Activated naive CD4-positive, alpha-beta T cell treated with anti-CD3 and anti-CD28 coated beads for 36 hours (primary cell): Measurements from ENCODE around the gene FGR. TPM values are rescaled to one million over a fixed set of nuclear protein-coding genes. Genes with fewer than 3 reads are reported as not detected.

Experiments
- CTCF ChIA-PET: fragments of 350-600 bp; sonication (Branson Sonifier 250); formaldehyde crosslinking; loops from one replicate; lab custom pipeline; 2021; ENCODE audit warnings: antibody characterized with exemption; lab: Charles Lee
- DNase-seq: peaks from one replicate; pipeline ENCODE4 v3.0.0-alpha.2; 2020
- H3K27ac Mint-ChIP-seq: one replicate; pipeline ENCODE4 v1.8.0; 2021; ENCODE audit warnings: mild to moderate bottlenecking, mixed read lengths
- H3K27me3 Mint-ChIP-seq: one replicate; pipeline ENCODE4 v1.8.0; 2021; ENCODE audit warnings: low read depth, mixed read lengths
- H3K36me3 Mint-ChIP-seq: one replicate; pipeline ENCODE4 v1.8.0; 2021; ENCODE audit warnings: low read depth, mixed read lengths
- H3K4me1 Mint-ChIP-seq: one replicate; pipeline ENCODE4 v1.8.0; 2021; ENCODE audit warnings: low read depth, mixed read lengths
- H3K4me3 Mint-ChIP-seq: one replicate; pipeline ENCODE4 v1.8.0; 2021; ENCODE audit warnings: mild to moderate bottlenecking, moderate library complexity, mixed read lengths
- H3K9me3 Mint-ChIP-seq: one replicate; pipeline ENCODE4 v1.8.0; 2021; ENCODE audit warnings: mixed read lengths
- intact Hi-C: fragments of 100-400 bp; cut with micrococcal nuclease; formaldehyde crosslinking; loops from one replicate; pipeline ENCODE4 v1.15.1; 2023
- total RNA-seq, 2 experiments: library from RNA; stranded (reverse); gene quantifications; one replicate each; pipeline ENCODE4 v1.2.3, GENCODE V29; 2021

The FGR gene
- total RNA-seq, 2 experiments from 2014 or later: 0.10 to 0.14 TPM

DNA sequence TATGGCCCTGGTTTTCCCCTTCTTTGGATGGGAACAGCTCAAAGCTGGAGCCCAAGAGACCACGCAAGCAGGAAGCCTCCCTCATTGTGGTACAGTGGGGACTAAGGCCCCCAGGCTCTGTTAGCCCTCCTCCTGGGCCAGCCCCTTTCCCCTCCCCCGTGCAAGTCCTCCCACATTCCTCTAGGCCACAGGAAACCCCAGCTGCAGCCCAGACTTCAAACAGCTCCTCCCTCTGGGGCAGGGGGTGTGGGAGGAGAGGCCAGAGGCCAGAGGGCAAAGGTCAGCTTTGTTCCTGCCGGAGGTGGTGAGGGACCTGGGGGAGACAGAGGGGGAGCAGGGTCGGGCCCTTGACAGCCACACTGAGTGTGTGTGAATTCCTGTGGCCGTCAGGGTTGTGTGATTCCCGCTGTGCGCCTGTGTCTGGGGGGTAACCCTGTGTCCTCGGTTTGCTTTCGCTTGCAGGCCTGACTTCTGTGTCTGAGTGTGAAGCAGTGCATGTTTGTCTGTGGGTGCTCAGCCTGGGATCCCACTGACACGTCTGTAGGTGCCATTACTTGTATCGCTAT is 27.7 kb downstream of the FGR start:
- no peak overlapping the region for H3K4me3 Mint-ChIP-seq
- H3K27ac Mint-ChIP-seq: no peak overlapping the region
- no peaks in the 10 kb centered on the region for H3K36me3 Mint-ChIP-seq
- H3K4me1 Mint-ChIP-seq: peaks cover 13% of the 10 kb centered on the region
- CTCF ChIA-PET: interaction anchor here (0.6 to 6.7 kb wide), 49 partner anchors 9 to 496 kb away, joined by 3 to 263 read pairs (median 5); partner anchors contain the start of genes FAM76A, IFI6 and SYTL1
- intact Hi-C loops: loop anchor here (5.0 kb wide), 1 partner anchor 165 kb away; the partner anchor contains the start of gene STX12
- no peaks in the 10 kb centered on the region for H3K9me3 Mint-ChIP-seq
- H3K27me3 Mint-ChIP-seq: no peaks in the 10 kb centered on the region
- no peak for DNase-seq

GRCh38 chr1:27606708-27607238 is 28.2 kb downstream of the FGR start:
- Mint-ChIP-seq H3K4me1 (peaks cover 14% of the 10 kb centered on the region), H3K27me3 (no peaks in the 10 kb centered on the region), H3K36me3 (no peaks in the 10 kb centered on the region), H3K9me3 (no peaks in the 10 kb centered on the region), H3K27ac (no peak overlapping the region), H3K4me3 (no peak overlapping the region)
- CTCF ChIA-PET: interaction anchor here (0.5 to 6.7 kb wide), 46 partner anchors 10 to 495 kb away, joined by 3 to 263 read pairs (median 4); partner anchors contain the start of genes IFI6 and SYTL1
- peak; percentile 19 for DNase-seq
- intact Hi-C loops: loop anchor here (1.0 to 5.0 kb wide), 7 partner anchors 38 to 305 kb away; partner anchors contain the start of gene STX12

GRCh38 chr1:27605796-27606707 is 28.9 kb downstream of the FGR start:
- Mint-ChIP-seq H3K9me3 (no peaks in the 10 kb centered on the region), H3K36me3 (no peaks in the 10 kb centered on the region), H3K4me1 (peaks cover 18% of the 10 kb centered on the region), H3K27me3 (no peaks in the 10 kb centered on the region), H3K27ac (no peak overlapping the region), H3K4me3 (no peak overlapping the region)
- CTCF ChIA-PET: interaction anchor here (0.5 to 6.7 kb wide), 56 partner anchors 8 to 863 kb away, joined by 3 to 263 read pairs (median 4); partner anchors contain the start of genes IFI6 and SYTL1
- DNase-seq: peak; percentile 79
- intact Hi-C loops: loop anchor here (1.0 to 5.0 kb wide), 7 partner anchors 38 to 305 kb away; partner anchors contain the start of gene STX12

- Mint-ChIP-seq H3K4me3 (peak overlapping the region; percentile 85), H3K27me3 (no peaks in the 10 kb centered on the region), H3K9me3 (no peaks in the 10 kb centered on the region), H3K27ac (no peak overlapping the region), H3K4me1 (peaks cover 25% of the 10 kb centered on the region), H3K36me3 (no peaks in the 10 kb centered on the region)
- no peak for DNase-seq
- CTCF ChIA-PET: interaction anchor here (0.7 to 6.7 kb wide), 22 partner anchors 8 to 862 kb away, joined by 3 to 263 read pairs (median 7); partner anchors contain the start of gene IFI6
- intact Hi-C loops: loop anchor here (5.0 kb wide), 1 partner anchor 167 kb away; the partner anchor contains the start of gene STX12
These were observed 29.7 kb downstream of the FGR start for GRCh38 chr1:27605300-27605766.

GRCh38 chr1:27604579-27605299 is 30.2 kb downstream of the FGR start:
- Mint-ChIP-seq H3K9me3 (no peaks in the 10 kb centered on the region), H3K4me1 (peaks cover 31% of the 10 kb centered on the region), H3K36me3 (no peaks in the 10 kb centered on the region), H3K27ac (no peak overlapping the region), H3K27me3 (no peaks in the 10 kb centered on the region), H3K4me3 (peak overlapping the region; percentile 85)
- intact Hi-C loops: loop anchor here (1.0 to 5.0 kb wide), 2 partner anchors 168 to 212 kb away; partner anchors contain the start of genes GPR3 and STX12
- DNase-seq: no peak
- CTCF ChIA-PET: interaction anchor here (0.7 to 6.7 kb wide), 18 partner anchors 8 to 305 kb away, joined by 3 to 263 read pairs (median 8); partner anchors contain the start of gene IFI6

GRCh38 chr1:27603681-27604578 is 31.1 kb downstream of the FGR start, which contains the start of gene AHDC1:
Gene AHDC1, minus strand, starts transcription at chr1:27604144. Its CDS starts 52,029 bp downstream, at chr1:27552115.
- peak; percentile 91 for DNase-seq
- intact Hi-C loops: loop anchor here (1.0 kb wide), 1 partner anchor 212 kb away; the partner anchor contains the start of gene GPR3
- Mint-ChIP-seq H3K27me3 (no peaks in the 10 kb centered on the region), H3K36me3 (no peaks in the 10 kb centered on the region), H3K4me1 (peaks cover 39% of the 10 kb centered on the region), H3K4me3 (peak within 1 kb of the TSS; percentile 85), H3K9me3 (no peaks in the 10 kb centered on the region), H3K27ac (peak within 1 kb of the TSS; percentile 57)
- CTCF ChIA-PET: interaction anchor here (0.6 to 6.7 kb wide), 8 partner anchors 10 to 207 kb away, joined by 3 to 263 read pairs (median 8); partner anchors contain the start of gene IFI6

GRCh38 chr1:27603309-27603680 is 31.7 kb downstream of the FGR start:
- peaks cover 45% of the 10 kb centered on the region for H3K4me1 Mint-ChIP-seq
- CTCF ChIA-PET: interaction anchor here (1.6 to 6.7 kb wide), 5 partner anchors 11 to 78 kb away, joined by 5 to 263 read pairs (median 42); partner anchors contain the start of gene IFI6
- DNase-seq: peak; percentile 36

DNA sequence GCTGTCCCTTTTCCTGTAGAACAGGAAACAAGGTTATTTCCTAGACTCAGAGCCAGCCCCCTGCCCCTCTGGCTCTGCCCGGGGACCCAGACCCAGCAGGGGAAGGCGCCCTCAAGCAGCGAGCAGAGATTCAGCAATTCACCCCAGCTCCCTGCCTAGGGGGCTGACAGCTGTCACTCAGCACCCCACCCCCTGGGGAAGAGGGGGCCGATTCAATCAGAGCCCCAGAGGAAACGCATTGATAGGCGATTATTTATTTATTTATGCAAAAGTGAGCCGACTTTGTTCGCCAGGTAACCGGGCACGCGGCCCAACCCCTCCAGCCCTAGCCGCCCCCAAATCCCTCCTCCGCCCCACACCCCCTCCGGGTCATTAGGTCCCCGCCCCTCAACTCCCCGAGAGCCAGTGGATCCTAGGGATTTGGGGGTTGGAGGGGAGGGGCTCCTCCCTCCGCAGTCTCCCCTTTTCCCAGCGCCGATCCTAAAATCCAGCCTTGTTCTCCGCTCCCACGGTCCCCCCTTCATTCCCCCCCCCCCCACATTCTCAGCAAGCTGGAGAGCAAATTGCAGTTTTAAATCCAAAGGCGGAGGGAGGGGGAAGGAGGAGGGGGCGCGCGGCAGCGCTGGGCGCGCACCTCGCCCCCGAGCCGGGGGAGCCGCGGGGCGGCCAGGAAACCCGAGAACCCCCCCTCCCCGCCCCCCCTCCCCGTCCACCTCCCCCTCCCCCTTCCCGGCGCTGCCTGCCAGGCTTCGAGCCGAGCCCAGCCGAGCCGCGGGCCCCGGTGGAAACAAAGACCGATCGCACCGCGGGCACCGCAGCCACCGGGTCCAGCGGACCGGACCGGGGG is 32.3 kb downstream of the FGR start:
- intact Hi-C loops: no loop called here
- CTCF ChIA-PET: interaction anchor here (0.8 to 5.7 kb wide), 5 partner anchors 34 to 245 kb away, joined by 3 to 33 read pairs (median 3); no protein-coding TSS in a partner anchor
- Mint-ChIP-seq H3K9me3 (no peaks in the 10 kb centered on the region), H3K4me1 (peaks cover 45% of the 10 kb centered on the region), H3K36me3 (no peaks in the 10 kb centered on the region), H3K4me3 (peak overlapping the region; percentile 85), H3K27me3 (no peaks in the 10 kb centered on the region), H3K27ac (no peak overlapping the region)
- peak; percentile 51 for DNase-seq

More at GRCh38 chr1:27603309-27603680, 31.7 kb downstream of the FGR start:
- Mint-ChIP-seq H3K4me3 (peak overlapping the region; percentile 85), H3K27ac (no peak overlapping the region), H3K27me3 (no peaks in the 10 kb centered on the region), H3K36me3 (no peaks in the 10 kb centered on the region), H3K9me3 (no peaks in the 10 kb centered on the region)
- intact Hi-C loops: no loop called here

DNA sequence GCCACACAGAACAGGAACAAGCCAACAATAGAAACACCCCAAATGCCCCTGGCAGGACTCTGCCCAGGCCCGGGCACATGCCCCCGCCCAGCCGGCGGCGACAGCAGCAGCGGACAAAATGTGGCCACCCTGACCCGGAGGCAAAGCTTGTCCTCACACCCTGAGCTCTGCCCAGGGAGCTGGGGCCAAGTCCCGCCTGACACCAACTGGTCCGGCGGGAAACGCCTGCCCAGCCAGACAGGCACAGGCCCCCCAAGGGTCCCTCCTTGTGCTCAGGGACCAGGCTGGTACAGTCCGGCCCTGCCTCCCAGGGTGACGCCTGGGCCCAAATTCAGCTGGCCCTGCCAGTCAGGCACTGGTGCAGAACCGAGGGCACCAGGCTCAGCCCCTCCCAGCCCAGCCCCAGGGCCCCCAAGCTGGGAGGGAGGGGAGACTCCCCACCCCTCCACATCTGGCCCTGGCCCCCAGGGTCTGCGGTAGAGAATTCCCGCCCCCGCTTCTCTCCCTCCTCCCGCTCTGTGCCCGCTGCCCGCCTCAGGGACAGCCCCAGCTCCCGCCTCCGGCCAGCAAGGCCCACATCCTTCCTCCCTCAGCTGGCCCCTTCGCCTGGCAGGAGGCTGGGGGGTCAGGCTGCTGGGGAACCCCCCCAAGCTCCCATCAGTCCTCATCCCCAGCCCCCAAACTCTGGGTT is 33.1 kb downstream of the FGR start:
- Mint-ChIP-seq H3K4me1 (peaks cover 45% of the 10 kb centered on the region), H3K9me3 (no peaks in the 10 kb centered on the region), H3K4me3 (peak overlapping the region; percentile 69), H3K27me3 (no peaks in the 10 kb centered on the region), H3K27ac (no peak overlapping the region), H3K36me3 (no peaks in the 10 kb centered on the region)
- CTCF ChIA-PET: interaction anchor here (0.8 to 5.7 kb wide), 7 partner anchors 33 to 244 kb away, joined by 3 to 33 read pairs (median 3); no protein-coding TSS in a partner anchor
- no peak for DNase-seq
- intact Hi-C loops: no loop called here
